Activated naive CD4-positive, alpha-beta T cell treated with anti-CD3 and anti-CD28 coated beads for 36 hours (primary cell): ENCODE data around the gene DAZAP1. TPM values are rescaled to one million over a fixed set of nuclear protein-coding genes. Genes with fewer than 3 reads are reported as not detected.
"Not testable (repeated sequence)": the region's sequence is repeated elsewhere in the genome, so short reads cannot be mapped to it uniquely, and the experiment has no call there.

Experiments
- CTCF ChIA-PET: fragments of 350-600 bp; sonication (Branson Sonifier 250); formaldehyde crosslinking; loops from one replicate; lab custom pipeline; 2021; ENCODE audit warnings: antibody characterized with exemption; lab: Charles Lee
- DNase-seq: peaks from one replicate; pipeline ENCODE4 v3.0.0-alpha.2; 2020
- H3K27ac Mint-ChIP-seq: one replicate; pipeline ENCODE4 v1.8.0; 2021; ENCODE audit warnings: mild to moderate bottlenecking, mixed read lengths
- H3K27me3 Mint-ChIP-seq: one replicate; pipeline ENCODE4 v1.8.0; 2021; ENCODE audit warnings: low read depth, mixed read lengths
- H3K36me3 Mint-ChIP-seq: one replicate; pipeline ENCODE4 v1.8.0; 2021; ENCODE audit warnings: low read depth, mixed read lengths
- H3K4me1 Mint-ChIP-seq: one replicate; pipeline ENCODE4 v1.8.0; 2021; ENCODE audit warnings: low read depth, mixed read lengths
- H3K4me3 Mint-ChIP-seq: one replicate; pipeline ENCODE4 v1.8.0; 2021; ENCODE audit warnings: mild to moderate bottlenecking, moderate library complexity, mixed read lengths
- H3K9me3 Mint-ChIP-seq: one replicate; pipeline ENCODE4 v1.8.0; 2021; ENCODE audit warnings: mixed read lengths
- intact Hi-C: fragments of 100-400 bp; cut with micrococcal nuclease; formaldehyde crosslinking; loops from one replicate; pipeline ENCODE4 v1.15.1; 2023
- total RNA-seq, 2 experiments: library from RNA; stranded (reverse); gene quantifications; one replicate each; pipeline ENCODE4 v1.2.3, GENCODE V29; 2021

The DAZAP1 gene
- total RNA-seq, 2 experiments from 2014 or later, result 253 to 265 TPM

DNA sequence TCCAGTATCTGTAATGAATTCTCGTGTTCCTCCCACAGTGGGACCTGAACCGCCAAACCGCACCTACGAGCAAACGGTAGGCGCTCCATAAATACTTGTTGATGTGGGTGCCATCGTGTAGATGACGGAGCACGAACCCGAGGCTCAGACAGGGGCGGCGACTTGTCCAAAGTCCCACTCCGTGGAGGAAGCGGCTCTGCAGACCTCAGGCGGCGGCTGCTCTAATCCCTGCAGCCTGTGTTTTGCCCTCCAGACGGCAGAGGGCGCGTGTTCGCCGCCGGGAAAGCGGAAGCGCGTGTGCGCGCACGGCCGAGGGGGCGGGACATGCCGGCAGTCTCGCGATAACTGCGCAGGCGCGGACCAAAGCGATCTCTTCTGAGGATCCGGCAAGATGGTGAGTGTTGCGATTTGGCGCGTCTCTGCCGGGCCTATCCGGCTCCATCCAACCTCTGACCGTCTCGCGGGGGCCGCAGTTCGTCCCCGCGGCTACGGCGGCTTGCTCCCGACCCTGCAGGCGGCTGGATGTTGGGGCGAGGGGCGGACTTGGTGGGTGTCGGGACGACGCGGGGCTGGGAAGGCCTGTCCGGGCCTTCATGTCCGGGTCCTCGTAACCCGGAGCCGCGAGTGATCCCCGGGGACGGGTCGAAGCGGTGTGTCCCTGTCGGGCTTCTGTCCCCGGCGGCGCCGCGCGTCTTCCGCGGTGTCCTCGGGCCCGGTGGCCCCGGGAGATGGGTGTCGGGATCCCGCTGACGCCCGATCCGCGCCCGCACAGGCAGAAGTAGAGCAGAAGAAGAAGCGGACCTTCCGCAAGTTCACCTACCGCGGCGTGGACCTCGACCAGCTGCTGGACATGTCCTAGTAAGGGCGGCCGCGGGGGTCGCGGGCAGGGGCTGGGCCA, 30.9 kb downstream of the DAZAP1 start, which contains the start of gene RPS15:
RPS15 (plus strand) TSS at position 362 of the 898 bp plus-strand sequence; CDS start at position 392, 30 bp downstream.
- intact Hi-C loops, result loop anchor here (1.0 to 5.0 kb wide), 5 partner anchors 31 to 163 kb away; partner anchors contain the start of genes ADAMTSL5, C19orf25, DAZAP1 and FAM174C
- Mint-ChIP-seq H3K9me3 (no peaks in the 10 kb centered on the region), H3K36me3 (peaks cover 44% of the 10 kb centered on the region), H3K27ac (peak within 1 kb of the TSS; percentile 99), H3K4me1 (peaks cover 40% of the 10 kb centered on the region), H3K4me3 (peak within 1 kb of the TSS; percentile 98), H3K27me3 (no peaks in the 10 kb centered on the region)
- DNase-seq, result peak; percentile 96
- CTCF ChIA-PET, result interaction anchor here (0.7 to 1.2 kb wide), 3 partner anchors 17 to 155 kb away, joined by 3 to 4 read pairs (median 3); partner anchors contain the start of gene MBD3

DNA sequence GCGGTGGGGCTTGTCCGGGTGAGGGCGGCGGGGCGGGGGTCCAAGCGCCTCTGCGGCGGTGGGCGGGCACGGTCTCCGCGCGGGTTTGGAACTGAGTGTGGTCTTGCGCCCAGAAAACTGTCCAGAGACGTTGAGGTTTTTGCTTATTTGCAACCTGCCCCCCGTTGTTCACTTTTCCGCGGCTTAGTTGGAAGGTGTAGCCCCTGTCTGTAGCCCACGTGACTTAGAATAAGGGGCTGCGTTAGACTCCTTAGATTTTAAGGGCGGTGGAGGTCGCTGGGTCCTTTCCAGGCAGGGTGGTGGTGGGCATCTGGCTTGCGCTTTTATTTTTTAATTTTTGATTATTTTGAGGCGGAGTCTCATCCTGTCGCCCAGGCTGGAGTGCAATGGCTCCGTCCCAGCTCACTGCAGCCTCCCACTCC, 31.6 kb downstream of the DAZAP1 start:
- DNase-seq, result no peak
- intact Hi-C loops, result loop anchor here (1.0 to 5.0 kb wide), 5 partner anchors 32 to 164 kb away; partner anchors contain the start of genes ADAMTSL5, C19orf25, DAZAP1 and FAM174C
- peaks cover 40% of the 10 kb centered on the region for H3K4me1 Mint-ChIP-seq
- peaks cover 44% of the 10 kb centered on the region for H3K36me3 Mint-ChIP-seq
- H3K9me3 Mint-ChIP-seq, result no peaks in the 10 kb centered on the region
- no peaks in the 10 kb centered on the region for H3K27me3 Mint-ChIP-seq
- CTCF ChIA-PET, result interaction anchor here (0.5 to 0.7 kb wide), 2 partner anchors 154 to 724 kb away, joined by 3 to 4 read pairs; partner anchors contain the start of gene MBD3
- peak overlapping the region; percentile 99 for H3K27ac Mint-ChIP-seq
- H3K4me3 Mint-ChIP-seq, result peak overlapping the region; percentile 98

DNA sequence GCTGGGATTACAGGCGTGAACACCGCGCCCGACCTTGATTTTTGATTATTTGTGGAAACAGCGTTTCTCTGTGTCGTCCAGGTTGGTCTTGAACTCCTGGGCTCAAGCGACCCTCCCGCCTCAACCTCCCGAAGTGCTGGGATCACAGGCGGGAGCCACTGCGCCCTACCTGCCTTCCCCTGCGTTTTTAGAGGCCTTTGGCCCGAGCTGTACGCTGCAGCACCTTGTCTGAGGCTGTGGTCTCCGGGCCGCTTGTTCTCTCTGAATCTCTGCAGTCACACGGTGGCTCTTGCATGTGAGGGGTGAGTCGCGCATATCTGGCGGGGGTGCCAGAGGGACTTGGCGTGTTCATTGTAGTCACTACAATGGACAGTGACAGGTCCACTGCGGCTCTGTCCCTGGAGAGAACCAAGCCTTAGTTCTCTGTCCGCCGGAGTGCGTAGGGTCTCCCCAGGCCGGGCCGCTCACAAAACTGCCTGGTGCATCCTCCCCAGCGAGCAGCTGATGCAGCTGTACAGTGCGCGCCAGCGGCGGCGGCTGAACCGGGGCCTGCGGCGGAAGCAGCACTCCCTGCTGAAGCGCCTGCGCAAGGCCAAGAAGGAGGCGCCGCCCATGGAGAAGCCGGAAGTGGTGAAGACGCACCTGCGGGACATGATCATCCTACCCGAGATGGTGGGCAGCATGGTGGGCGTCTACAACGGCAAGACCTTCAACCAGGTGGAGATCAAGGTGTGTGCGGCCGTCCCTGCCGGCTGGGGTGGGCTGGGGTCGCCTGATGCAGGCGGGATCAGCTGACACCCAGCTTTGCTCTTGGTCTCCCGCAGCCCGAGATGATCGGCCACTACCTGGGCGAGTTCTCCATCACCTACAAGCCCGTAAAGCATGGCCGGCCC, 32.4 kb downstream of the DAZAP1 start:
- CTCF ChIA-PET, result interaction anchor here (0.5 kb wide), 1 partner anchor 724 kb away, joined by 4 read pairs; no protein-coding TSS in a partner anchor

DNA sequence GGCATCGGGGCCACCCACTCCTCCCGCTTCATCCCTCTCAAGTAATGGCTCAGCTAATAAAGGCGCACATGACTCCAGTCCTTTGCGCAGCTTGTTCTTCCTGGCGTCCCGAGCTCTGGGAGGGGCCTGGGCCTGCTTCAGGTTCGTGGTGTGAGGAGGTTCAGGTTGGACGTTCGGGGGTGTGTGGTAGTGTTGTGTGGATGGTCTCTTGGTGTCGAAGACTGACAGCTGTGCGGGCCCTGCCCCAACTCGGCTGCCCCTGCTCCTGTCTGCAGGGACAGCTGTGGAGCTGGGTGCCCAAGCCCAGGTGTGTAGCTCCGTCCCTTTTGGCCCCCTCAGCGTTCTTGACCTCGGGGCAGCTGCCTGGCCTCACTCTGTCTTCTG, 33.0 kb downstream of the DAZAP1 start:
- H3K4me1 Mint-ChIP-seq, result peaks cover 46% of the 10 kb centered on the region
- peaks cover 42% of the 10 kb centered on the region for H3K36me3 Mint-ChIP-seq
- CTCF ChIA-PET, result interaction anchor here (0.6 to 0.8 kb wide), 2 partner anchors 27 to 693 kb away, joined by 3 read pairs; no protein-coding TSS in a partner anchor
- peak overlapping the region; percentile 98 for H3K4me3 Mint-ChIP-seq
- peak overlapping the region; percentile 68 for H3K27ac Mint-ChIP-seq
- intact Hi-C loops, result no loop called here
- peaks cover 2% of the 10 kb centered on the region for H3K27me3 Mint-ChIP-seq
- DNase-seq, result no peak
- H3K9me3 Mint-ChIP-seq, result no peaks in the 10 kb centered on the region

More for the DNA sequence above, 32.4 kb downstream of the DAZAP1 start:
- intact Hi-C loops, result loop anchor here (2.0 to 5.0 kb wide), 2 partner anchors 38 to 57 kb away; partner anchors contain the start of genes C19orf25 and NDUFS7
- peaks cover 44% of the 10 kb centered on the region for H3K36me3 Mint-ChIP-seq
- H3K4me1 Mint-ChIP-seq, result peaks cover 42% of the 10 kb centered on the region
- H3K9me3 Mint-ChIP-seq, H3K27me3 Mint-ChIP-seq, DNase-seq: not testable (repeated sequence)
- peak overlapping the region; percentile 99 for H3K27ac Mint-ChIP-seq
- peak overlapping the region; percentile 98 for H3K4me3 Mint-ChIP-seq

DNA sequence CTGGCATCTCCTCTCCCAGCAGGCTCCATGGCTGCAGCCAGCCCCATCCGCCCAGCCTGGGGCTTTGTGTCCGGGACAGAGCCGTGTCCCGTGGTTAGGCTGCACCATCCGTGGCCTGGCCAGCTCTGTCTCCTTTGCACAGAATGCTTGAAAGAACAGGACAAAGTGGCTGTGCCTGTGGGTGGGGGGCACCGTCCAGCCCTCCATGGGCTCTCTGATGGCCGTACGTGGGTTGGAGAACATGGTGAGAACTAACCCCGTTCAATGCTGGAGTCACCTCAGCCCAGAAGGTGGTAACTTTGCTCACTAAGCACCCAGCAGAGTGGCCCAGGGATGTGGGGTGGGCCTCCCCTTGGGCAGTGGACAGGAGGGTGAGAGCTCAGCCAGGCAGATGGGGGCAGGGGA, 33.6 kb downstream of the DAZAP1 start:
- peaks cover 3% of the 10 kb centered on the region for H3K27me3 Mint-ChIP-seq
- intact Hi-C loops, result no loop called here
- peaks cover 41% of the 10 kb centered on the region for H3K36me3 Mint-ChIP-seq
- DNase-seq, result no peak
- CTCF ChIA-PET, result interaction anchor here (0.6 to 0.8 kb wide), 2 partner anchors 28 to 692 kb away, joined by 3 read pairs; no protein-coding TSS in a partner anchor
- no peaks in the 10 kb centered on the region for H3K9me3 Mint-ChIP-seq
- H3K4me3 Mint-ChIP-seq, result peak overlapping the region; percentile 98
- peaks cover 48% of the 10 kb centered on the region for H3K4me1 Mint-ChIP-seq
- no peak overlapping the region for H3K27ac Mint-ChIP-seq

DNA sequence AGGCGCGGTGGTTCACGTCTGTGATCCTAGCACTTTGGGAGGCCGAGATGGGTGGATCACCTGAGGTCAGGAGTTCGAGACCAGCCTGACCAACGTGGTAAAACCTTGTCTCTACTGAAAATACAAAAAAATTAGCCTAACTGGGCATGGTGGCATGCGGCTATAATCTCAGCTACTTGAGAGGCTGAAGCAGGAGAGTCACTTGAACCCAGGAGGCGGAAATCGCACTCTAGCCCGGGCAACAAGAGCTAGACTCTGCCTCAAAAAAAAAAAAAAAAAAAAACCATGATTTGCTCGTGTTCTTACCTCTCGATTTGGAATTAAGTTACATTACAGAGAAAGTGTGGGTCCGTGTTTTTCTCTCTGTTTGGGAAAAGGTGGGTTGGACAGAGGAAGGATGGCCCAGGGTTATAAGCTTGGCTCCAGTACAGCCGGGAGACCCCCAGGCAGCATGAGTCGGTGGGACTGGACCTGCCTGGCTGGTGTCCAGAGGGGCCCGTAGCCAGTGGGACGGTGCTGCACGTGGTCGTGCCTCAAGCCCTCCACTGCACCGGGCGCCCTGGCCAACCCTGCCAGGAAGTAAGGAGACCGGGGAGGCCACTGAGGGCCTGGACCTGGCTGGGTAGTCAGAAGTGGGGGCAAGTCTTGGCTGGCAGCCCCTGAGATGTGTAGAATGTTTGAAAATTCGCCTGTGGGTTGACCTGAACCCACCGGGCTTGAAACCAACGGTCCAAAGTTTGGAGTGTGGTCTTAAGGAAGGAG, 34.5 kb downstream of the DAZAP1 start:
- no peak for DNase-seq
- Mint-ChIP-seq H3K36me3 (peaks cover 41% of the 10 kb centered on the region), H3K4me1 (peaks cover 46% of the 10 kb centered on the region), H3K27ac (peak overlapping the region; percentile 59), H3K9me3 (no peaks in the 10 kb centered on the region), H3K27me3 (peaks cover 6% of the 10 kb centered on the region), H3K4me3 (peak overlapping the region; percentile 30)
- intact Hi-C loops, result no loop called here
- CTCF ChIA-PET, result no interaction called here

DNA sequence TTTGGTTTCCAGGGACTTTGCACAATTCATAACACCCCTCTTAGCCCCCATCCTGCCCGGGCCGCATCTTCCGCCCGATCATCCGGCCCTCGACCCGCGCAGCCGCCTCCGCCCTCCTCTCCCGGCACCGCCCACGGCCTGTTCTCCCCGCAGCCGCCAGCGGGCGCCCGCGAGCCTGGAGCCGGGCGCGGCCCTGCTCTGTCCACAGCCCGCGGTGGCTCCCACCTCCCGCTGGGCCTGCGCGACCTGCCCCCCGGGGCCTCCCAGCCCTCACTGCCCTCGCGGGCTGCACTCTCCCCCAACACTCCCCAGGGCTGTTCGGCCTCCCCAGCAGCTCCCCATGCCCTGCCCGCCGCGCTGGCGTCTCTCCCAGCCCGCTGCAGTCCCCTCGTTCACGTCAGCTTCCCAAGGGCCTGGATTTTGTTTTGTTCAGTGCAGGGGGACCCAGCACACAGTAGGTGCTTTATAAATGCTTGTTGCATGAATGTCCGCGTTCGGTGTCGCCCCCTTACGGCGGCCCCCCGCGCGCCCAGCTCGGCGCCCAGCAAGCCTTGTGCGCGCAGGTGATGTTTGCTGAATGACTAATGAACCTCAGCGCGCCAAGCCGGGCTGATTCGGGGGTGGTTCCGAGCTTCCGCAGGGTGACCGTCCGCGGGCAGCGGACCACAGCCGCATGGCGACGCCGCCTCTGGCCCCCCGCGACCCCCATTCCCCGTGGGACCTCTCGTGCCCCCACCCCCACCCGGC, 38.0 kb downstream of the DAZAP1 start:
- Mint-ChIP-seq H3K27me3 (peaks cover 29% of the 10 kb centered on the region), H3K4me1 (peaks cover 28% of the 10 kb centered on the region), H3K4me3 (peak overlapping the region; percentile 62), H3K36me3 (peaks cover 22% of the 10 kb centered on the region), H3K27ac (no peak overlapping the region), H3K9me3 (no peaks in the 10 kb centered on the region)
- DNase-seq, result peak; percentile 79
- CTCF ChIA-PET, result interaction anchor here (1.0 to 1.8 kb wide), 4 partner anchors 9 to 56 kb away, joined by 3 to 11 read pairs (median 4); no protein-coding TSS in a partner anchor
- intact Hi-C loops, result loop anchor here (2.0 kb wide), 1 partner anchor 169 kb away; no protein-coding TSS in a partner anchor

DNA sequence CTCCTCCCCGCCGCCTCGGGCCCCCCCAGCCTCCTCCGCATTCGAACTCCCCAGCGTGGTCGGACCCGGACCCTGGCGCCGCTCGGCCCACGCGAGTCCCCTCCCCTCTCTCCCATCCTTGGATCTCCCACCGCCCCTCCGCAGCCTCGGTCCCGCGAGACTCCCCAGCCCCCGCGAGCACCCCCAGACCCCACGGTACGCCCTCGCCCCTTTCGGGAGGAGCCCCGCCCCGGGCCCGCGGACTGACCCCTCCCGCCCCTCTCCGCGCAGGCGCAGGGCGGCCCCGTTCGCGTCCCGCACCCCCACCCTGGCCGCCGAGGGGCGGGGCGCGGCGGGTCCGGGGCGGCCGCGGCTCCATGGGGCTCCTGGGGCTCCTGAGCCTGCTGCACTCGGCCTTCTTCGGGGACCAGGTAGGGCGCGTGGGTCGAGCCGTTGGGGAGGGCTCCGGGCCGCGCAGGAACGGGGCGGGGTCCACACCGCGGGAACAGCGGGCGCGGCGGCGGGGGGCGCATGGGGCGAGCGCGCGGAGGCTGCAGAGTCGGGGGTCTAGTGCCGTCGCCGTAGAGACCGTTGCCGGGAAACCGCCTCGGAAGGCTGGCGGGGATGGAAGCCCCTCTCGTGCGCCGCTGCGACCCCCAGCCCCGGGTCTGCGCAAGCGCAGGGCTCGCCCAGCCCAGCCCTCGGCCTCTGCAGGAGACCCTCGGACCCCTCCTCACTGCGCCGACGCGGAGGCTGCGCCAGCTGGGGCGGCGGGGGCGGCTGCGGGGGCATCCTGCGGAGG, 38.7 kb downstream of the DAZAP1 start:
- peaks cover 15% of the 10 kb centered on the region for H3K36me3 Mint-ChIP-seq
- CTCF ChIA-PET, result interaction anchor here (1.0 to 1.8 kb wide), 4 partner anchors 9 to 56 kb away, joined by 3 to 11 read pairs (median 4); no protein-coding TSS in a partner anchor
- no peak overlapping the region for H3K27ac Mint-ChIP-seq
- peaks cover 36% of the 10 kb centered on the region for H3K27me3 Mint-ChIP-seq
- no peak overlapping the region for H3K4me3 Mint-ChIP-seq
- no peak for DNase-seq
- intact Hi-C loops, result loop anchor here (2.0 kb wide), 1 partner anchor 169 kb away; no protein-coding TSS in a partner anchor
- peaks cover 20% of the 10 kb centered on the region for H3K4me1 Mint-ChIP-seq
- no peaks in the 10 kb centered on the region for H3K9me3 Mint-ChIP-seq

DNA sequence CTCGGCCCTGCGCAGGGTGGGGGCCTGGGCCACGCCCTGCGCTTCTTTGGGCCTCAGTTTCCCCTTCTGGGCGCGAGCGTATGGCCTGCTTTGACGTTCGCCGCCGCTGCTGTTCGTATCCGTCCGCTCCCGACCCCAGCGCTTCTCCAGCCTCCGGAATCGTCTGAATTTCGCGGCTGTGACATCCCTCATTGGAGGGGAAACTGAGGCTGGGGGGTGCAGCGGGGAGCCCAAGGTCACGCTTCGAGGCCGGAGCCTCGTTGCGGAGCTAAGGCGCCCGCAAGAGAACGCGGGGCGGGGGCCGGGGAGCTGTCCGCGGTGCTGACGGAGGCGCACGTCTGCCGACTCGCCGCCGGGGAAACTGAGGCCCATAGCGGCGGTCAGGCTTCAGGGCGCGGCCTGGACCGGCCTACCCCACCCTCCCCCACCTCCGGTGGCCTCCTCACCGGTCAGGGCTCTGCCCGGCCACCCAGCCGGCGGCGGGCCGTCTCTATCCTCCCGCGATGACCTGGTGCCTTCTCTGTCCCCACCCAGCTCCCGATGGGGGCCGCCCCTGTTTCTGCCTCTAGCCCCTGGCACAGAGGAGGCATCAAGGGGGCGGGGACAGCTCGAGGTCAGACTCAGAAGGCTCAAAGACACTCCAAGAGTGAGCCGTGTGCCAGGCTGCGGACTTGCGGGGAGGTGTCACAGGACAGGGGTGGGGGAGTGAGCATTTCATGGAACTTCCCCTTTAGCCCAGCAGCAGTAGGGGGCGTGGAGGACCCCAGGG, 39.5 kb downstream of the DAZAP1 start:
- peak; percentile 33 for DNase-seq
- no peaks in the 10 kb centered on the region for H3K9me3 Mint-ChIP-seq
- H3K36me3 Mint-ChIP-seq, result peaks cover 7% of the 10 kb centered on the region
- intact Hi-C loops, result no loop called here
- H3K4me3 Mint-ChIP-seq, result no peak overlapping the region
- H3K27ac Mint-ChIP-seq, result no peak overlapping the region
- CTCF ChIA-PET, result no interaction called here
- H3K4me1 Mint-ChIP-seq, result peaks cover 15% of the 10 kb centered on the region
- H3K27me3 Mint-ChIP-seq, result peaks cover 41% of the 10 kb centered on the region
